ENCODE data around the gene AP1B1. TPM values are rescaled to one million over a fixed set of nuclear protein-coding genes. Genes with fewer than 3 reads are reported as not detected.

AP1B1 gene
- total RNA-seq, 2 donors from 2014 or later = 45.5 to 66.9 TPM

DNA sequence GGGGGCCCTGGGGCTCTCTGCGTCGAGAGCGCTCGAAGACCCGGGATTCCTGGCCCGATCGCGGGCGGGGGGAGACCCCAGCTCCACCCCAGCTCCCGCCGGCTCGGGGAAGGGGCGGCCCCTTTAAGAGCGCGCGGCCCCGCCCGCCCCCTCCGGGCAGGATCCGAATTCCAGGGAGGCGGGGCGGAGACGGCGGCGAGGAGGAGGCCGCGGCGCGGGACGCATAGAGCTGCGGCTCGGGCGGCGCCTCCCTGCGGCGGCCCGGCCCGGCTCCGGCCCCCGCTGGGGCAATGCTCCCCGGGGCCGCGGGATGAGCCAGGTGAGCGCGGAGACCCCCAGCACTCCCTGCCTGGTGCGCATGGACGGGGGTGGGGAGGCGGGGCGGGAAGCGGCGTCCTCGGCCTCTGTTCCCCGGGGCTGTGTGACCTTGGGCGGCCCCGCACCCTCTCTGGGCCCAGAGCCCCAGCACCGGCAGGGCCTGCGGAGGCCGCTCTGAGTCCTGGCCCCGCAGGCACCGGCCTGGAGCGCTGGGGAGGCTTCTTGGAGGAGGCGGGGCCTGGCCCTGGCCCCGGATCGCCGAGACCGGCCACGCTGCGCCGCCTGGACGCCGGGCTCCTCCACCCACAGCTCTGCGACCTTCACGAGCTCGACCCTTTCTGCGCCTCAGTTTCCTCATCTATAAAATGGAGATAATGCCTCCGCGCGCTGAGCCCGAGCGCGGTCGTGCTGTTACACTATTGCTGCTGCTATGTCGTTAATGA, 81.4 kb downstream of the AP1B1 start:
- intact Hi-C loops (cut with DNase I) = no loop called here
- WGBS, 2 donors = 0 to 7% methylated on average over 19 to 62 of the region's 83 CpGs
- Histone ChIP-seq H3K27ac (peak overlapping the region; percentile 51 to 84 (median 72)), H3K9me3 (no peaks in the 10 kb centered on the region), H3K27me3 (no peaks in the 10 kb centered on the region), H3K36me3 (replicated peaks in 1 of 2; ENCODE audit: insufficient read depth in 1 of 2, low read depth in 2 of 2) (no peaks in the 10 kb centered on the region), H3K4me3 (peak overlapping the region; percentile 56 to 71), H3K4me1 (peaks cover 72% of the 10 kb centered on the region)
- TF ChIP-seq POLR2A (IDR thresholded peaks at IDR 0.05) (peak in 2 of 3 donors; percentile 35 to 40), CTCF (IDR thresholded peaks at IDR 0.05) (peak in 2 of 7 experiments; percentile 15 to 36)
- DNase-seq (peak; percentile 81 to 86 (median 83)), ATAC-seq (peak; percentile 75)

DNA sequence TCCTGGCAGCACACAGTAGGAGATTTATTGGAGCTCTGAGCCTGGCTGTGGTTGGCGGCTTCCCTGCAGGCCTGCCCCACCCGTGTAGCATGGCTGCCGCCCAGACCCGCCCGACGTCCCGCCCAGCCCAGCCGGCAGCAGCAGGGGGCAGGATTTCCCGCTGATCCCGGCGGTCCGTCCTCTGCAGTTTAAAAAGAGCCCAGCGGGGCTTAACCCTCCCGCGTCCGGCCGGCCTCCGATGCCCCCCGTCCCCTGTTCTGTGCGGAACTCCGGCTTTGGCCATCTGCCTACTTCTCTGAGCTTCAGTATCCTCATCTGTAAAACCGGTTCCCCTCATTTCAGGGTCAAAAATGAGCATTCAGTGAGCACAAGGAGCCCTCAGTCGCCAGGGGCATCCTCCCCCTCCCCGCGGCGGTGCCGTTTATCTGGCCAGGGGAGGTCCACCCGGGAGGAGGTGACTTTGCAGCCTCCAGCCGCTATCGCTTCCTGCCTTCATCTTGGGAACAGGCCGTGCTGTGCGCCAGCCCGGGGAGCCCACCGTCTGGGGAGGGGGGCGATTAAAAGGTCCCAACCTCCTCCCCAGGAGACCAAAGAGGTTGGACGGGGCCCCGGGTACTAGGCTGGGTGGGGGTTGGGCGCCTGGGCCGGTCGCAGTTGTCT, 82.1 kb downstream of the AP1B1 start, which contains the start of gene GAS2L1:
TSS of gene GAS2L1 (plus strand) at position 476 of the 660 bp plus-strand sequence. CDS start 1,456 bp downstream, outside the sequence.
- DNase-seq (peak; percentile 79 to 83 (median 80)), ATAC-seq (peak; percentile 67)
- peaks cover 65% of the 10 kb centered on the region for H3K4me1 ChIP-seq
- H3K36me3 ChIP-seq (replicated peaks in 1 of 2; ENCODE audit: insufficient read depth in 1 of 2, low read depth in 2 of 2) = no peaks in the 10 kb centered on the region
- TF ChIP-seq CTCF (IDR thresholded peaks at IDR 0.05) (peak; percentile 50 to 78 (median 68)), POLR2A (IDR thresholded peaks at IDR 0.05) (peak in 1 of 3 donors; percentile 37)
- no peaks in the 10 kb centered on the region for H3K27me3 ChIP-seq
- 0% methylated on average over 11 to 40 of the region's 40 CpGs for WGBS, 2 donors
- intact Hi-C loops (cut with DNase I) = no loop called here
- peak within 1 kb of the TSS; percentile 56 to 71 for H3K4me3 ChIP-seq
- H3K27ac ChIP-seq = peak within 1 kb of the TSS; percentile 51 to 84 (median 72)
- H3K9me3 ChIP-seq = no peaks in the 10 kb centered on the region

GRCh38 chr22:29305836-29306174, 82.6 kb downstream of the AP1B1 start:
- Histone ChIP-seq H3K4me1 (peaks cover 60% of the 10 kb centered on the region), H3K9me3 (no peaks in the 10 kb centered on the region), H3K36me3 (replicated peaks in 1 of 2; ENCODE audit: insufficient read depth in 1 of 2, low read depth in 2 of 2) (no peaks in the 10 kb centered on the region), H3K4me3 (peak overlapping the region in 1 of 2 donors; percentile 71), H3K27me3 (no peaks in the 10 kb centered on the region), H3K27ac (peak overlapping the region in 3 of 4 donors; percentile 51 to 84 (median 73))
- no peak for DNase-seq
- WGBS, 2 donors = 40 to 45% methylated on average over 7 of the region's 7 CpGs
- intact Hi-C loops (cut with DNase I) = no loop called here
- TF ChIP-seq CTCF (IDR thresholded peaks at IDR 0.05) = no peak
- TF ChIP-seq POLR2A (IDR thresholded peaks at IDR 0.05) = no peak
- ATAC-seq = no peak

- Histone ChIP-seq H3K36me3 (replicated peaks in 1 of 2; ENCODE audit: insufficient read depth in 1 of 2, low read depth in 2 of 2) (peaks cover 15 to 16% of the 10 kb centered on the region in 2 donors), H3K4me3 (no peak overlapping the region), H3K27me3 (no peaks in the 10 kb centered on the region), H3K4me1 (peaks cover 32% of the 10 kb centered on the region), H3K27ac (peak overlapping the region; percentile 25 to 63 (median 50)), H3K9me3 (no peaks in the 10 kb centered on the region)
- intact Hi-C loops (cut with DNase I) = no loop called here
- ATAC-seq (peak; percentile 17), DNase-seq (peak; percentile 55 to 81 (median 78))
- WGBS, 2 donors = 8 to 23% methylated on average over 2 to 12 of the region's 13 CpGs
- no peak for TF ChIP-seq POLR2A (IDR thresholded peaks at IDR 0.05)
- TF ChIP-seq CTCF (IDR thresholded peaks at IDR 0.05) = peak in 3 of 7 experiments; percentile 10 to 19 (median 19)
These were observed 85.5 kb downstream of the AP1B1 start for GRCh38 chr22:29302681-29303465.

All from body of pancreas (tissue), 4 donors.